ENCODE data around the gene LMTK2. TPM values are rescaled to one million over a fixed set of nuclear protein-coding genes. Genes with fewer than 3 reads are reported as not detected.

Gene LMTK2
- total RNA-seq, 2 experiments from 2014 or later = 10.0 to 17.5 TPM

DNA sequence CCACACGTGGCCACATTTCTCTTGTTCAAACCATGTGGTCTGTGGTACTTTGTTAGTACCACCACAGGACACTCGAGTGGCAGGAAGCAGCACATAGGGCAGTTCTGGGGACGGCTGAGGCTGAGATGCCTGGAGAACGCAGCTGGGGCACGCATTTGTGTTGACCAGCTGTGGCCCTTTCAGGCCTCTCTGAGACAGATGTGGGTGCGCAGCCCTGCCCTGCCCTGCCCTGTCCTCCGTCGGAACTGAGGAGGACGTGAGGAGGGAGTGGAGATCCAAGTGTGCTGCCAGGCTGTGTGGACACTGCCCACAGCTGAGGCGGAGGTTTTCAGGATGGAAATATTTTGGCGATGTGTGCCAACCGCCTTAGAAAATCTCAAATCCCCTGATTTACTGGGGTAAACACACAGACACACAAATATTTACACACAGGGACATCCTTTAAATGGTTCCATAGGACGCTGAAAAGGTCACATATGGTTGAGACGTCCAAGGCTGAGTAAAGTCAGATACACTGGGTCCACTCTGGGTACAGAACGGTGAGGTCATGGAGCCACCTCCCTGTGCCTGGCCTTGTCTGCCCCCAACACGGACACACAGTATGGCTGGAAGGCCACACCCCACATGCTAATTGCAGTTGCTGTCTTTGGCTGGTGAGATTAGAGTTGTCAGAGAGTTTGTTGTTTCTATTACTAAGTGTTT, 119.4 kb downstream of the LMTK2 start:
- no peak for TF ChIP-seq EZH2phosphoT487 (IDR thresholded peaks at IDR 0.05; ENCODE audit: borderline replicate concordance, low read depth, low read length)
- TF ChIP-seq, protein P1, sequence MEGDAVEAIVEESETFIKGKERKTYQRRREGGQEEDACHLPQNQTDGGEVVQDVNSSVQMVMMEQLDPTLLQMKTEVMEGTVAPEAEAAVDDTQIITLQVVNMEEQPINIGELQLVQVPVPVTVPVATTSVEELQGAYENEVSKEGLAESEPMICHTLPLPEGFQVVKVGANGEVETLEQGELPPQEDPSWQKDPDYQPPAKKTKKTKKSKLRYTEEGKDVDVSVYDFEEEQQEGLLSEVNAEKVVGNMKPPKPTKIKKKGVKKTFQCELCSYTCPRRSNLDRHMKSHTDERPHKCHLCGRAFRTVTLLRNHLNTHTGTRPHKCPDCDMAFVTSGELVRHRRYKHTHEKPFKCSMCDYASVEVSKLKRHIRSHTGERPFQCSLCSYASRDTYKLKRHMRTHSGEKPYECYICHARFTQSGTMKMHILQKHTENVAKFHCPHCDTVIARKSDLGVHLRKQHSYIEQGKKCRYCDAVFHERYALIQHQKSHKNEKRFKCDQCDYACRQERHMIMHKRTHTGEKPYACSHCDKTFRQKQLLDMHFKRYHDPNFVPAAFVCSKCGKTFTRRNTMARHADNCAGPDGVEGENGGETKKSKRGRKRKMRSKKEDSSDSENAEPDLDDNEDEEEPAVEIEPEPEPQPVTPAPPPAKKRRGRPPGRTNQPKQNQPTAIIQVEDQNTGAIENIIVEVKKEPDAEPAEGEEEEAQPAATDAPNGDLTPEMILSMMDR (conservative IDR thresholded peaks at IDR 0.05; ENCODE audit: low read length) = no peak
- DNase-seq (ENCODE audit: low spot score) = no peak
- no peak overlapping the region for H2AFZ ChIP-seq (ENCODE audit: low read length)
- CTCF ChIA-PET (ENCODE audit: unreplicated experiment) = no interaction called here
- no peaks in the 10 kb centered on the region for H3K9me2 ChIP-seq (ENCODE audit: insufficient read depth, low read length)
- H3K79me2 ChIP-seq (ENCODE audit: insufficient read depth, low read depth, low read length) = no peaks in the 10 kb centered on the region
- H3K4me3 ChIP-seq (ENCODE audit: low read depth, low read length, poor library complexity, severe bottlenecking) = no peak overlapping the region
- peaks cover 8% of the 10 kb centered on the region; the same call in 1 of the 2 replicates for H3K36me3 ChIP-seq (ENCODE audit: insufficient read depth, low read length)
- H3K27ac ChIP-seq (ENCODE audit: low read depth, low read length, poor library complexity, severe bottlenecking) = no peak overlapping the region
- H3K4me1 ChIP-seq (ENCODE audit: insufficient read depth, low read length, poor library complexity, severe bottlenecking) = no peaks in the 10 kb centered on the region
- no peak overlapping the region for H3K4me2 ChIP-seq (ENCODE audit: low read length)
- no peaks in the 10 kb centered on the region for H4K20me1 ChIP-seq (ENCODE audit: insufficient read depth, low read length)
- no TSS peak for BruUV-seq (replicated peaks)
- no peaks in the 10 kb centered on the region for H3K9me3 ChIP-seq (ENCODE audit: low read length)
- POLR2A ChIA-PET = no interaction called here
- intact Hi-C loops (cut with micrococcal nuclease; ENCODE audit: unreplicated experiment) = no loop called here

DNA sequence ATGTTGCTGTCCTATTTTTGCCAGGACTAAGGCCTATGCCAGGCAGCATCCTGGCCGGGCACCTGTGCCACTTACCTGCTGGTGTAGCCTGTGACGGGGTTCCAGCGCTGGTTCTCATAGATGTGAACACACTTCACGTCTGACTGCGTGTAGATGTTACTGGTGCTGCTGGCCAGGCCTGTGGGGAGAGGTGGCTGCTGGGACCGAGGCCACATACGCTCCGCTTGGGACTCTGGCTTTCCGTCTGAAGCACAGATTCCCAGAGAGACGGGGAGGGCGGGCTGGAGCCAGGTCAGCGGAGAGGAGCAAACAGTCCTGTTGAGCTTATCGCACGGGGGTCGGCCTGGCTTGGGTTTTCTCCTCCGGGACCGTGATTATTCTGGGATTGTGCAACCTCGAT, 121.3 kb downstream of the LMTK2 start:
- H3K4me3 ChIP-seq (ENCODE audit: low read depth, low read length, poor library complexity, severe bottlenecking) = no peak overlapping the region
- DNase-seq (ENCODE audit: low spot score) = no peak
- no peaks in the 10 kb centered on the region for H3K4me1 ChIP-seq (ENCODE audit: insufficient read depth, low read length, poor library complexity, severe bottlenecking)
- no peak overlapping the region for H3K27ac ChIP-seq (ENCODE audit: low read depth, low read length, poor library complexity, severe bottlenecking)
- POLR2A ChIA-PET = no interaction called here
- no peak for TF ChIP-seq EZH2phosphoT487 (IDR thresholded peaks at IDR 0.05; ENCODE audit: borderline replicate concordance, low read depth, low read length)
- TF ChIP-seq, protein P1 (conservative IDR thresholded peaks at IDR 0.05; ENCODE audit: low read length) = no peak
- no peaks in the 10 kb centered on the region for H3K9me2 ChIP-seq (ENCODE audit: insufficient read depth, low read length)
- H3K36me3 ChIP-seq (ENCODE audit: insufficient read depth, low read length) = no peaks in the 10 kb centered on the region
- CTCF ChIA-PET (ENCODE audit: unreplicated experiment) = no interaction called here
- no peak overlapping the region for H3K4me2 ChIP-seq (ENCODE audit: low read length)
- H2AFZ ChIP-seq (ENCODE audit: low read length) = no peak overlapping the region
- H3K9me3 ChIP-seq (ENCODE audit: low read length) = no peaks in the 10 kb centered on the region
- no peaks in the 10 kb centered on the region for H4K20me1 ChIP-seq (ENCODE audit: insufficient read depth, low read length)
- no TSS peak for BruUV-seq (replicated peaks)
- intact Hi-C loops (cut with micrococcal nuclease; ENCODE audit: unreplicated experiment) = no loop called here
- H3K79me2 ChIP-seq (ENCODE audit: insufficient read depth, low read depth, low read length) = no peaks in the 10 kb centered on the region

DNA sequence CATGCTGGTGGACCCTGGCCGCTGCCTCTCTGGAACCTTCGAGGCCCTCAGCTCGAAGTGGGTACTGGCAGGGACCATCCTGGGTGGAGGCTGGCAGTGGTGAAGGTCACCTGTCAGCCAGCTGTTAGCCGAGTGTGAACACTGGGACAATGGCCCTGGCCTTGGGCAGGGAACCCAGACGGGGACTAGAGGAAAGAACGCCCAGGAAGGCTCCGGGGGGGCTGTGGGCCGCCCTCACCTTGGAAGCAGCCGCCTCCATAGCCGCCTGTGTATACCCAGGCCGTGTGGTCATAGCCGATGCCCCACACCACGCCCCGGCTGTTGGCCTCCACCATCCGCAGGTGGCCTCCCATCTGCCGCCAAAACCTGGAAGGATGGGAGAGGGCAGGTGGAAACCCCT, 122.1 kb downstream of the LMTK2 start:
- POLR2A ChIA-PET = no interaction called here
- DNase-seq (ENCODE audit: low spot score) = no peak
- no peak overlapping the region for H3K4me2 ChIP-seq (ENCODE audit: low read length)
- no peaks in the 10 kb centered on the region for H3K79me2 ChIP-seq (ENCODE audit: insufficient read depth, low read depth, low read length)
- TF ChIP-seq, protein P1 (conservative IDR thresholded peaks at IDR 0.05; ENCODE audit: low read length) = no peak
- TF ChIP-seq EZH2phosphoT487 (IDR thresholded peaks at IDR 0.05; ENCODE audit: borderline replicate concordance, low read depth, low read length) = no peak
- CTCF ChIA-PET (ENCODE audit: unreplicated experiment) = no interaction called here
- no peaks in the 10 kb centered on the region for H4K20me1 ChIP-seq (ENCODE audit: insufficient read depth, low read length)
- H3K9me3 ChIP-seq (ENCODE audit: low read length) = no peaks in the 10 kb centered on the region
- no peak overlapping the region for H3K27ac ChIP-seq (ENCODE audit: low read depth, low read length, poor library complexity, severe bottlenecking)
- no TSS peak for BruUV-seq (replicated peaks)
- H3K36me3 ChIP-seq (ENCODE audit: insufficient read depth, low read length) = no peaks in the 10 kb centered on the region
- H2AFZ ChIP-seq (ENCODE audit: low read length) = no peak overlapping the region
- intact Hi-C loops (cut with micrococcal nuclease; ENCODE audit: unreplicated experiment) = no loop called here
- no peaks in the 10 kb centered on the region for H3K9me2 ChIP-seq (ENCODE audit: insufficient read depth, low read length)
- no peak overlapping the region for H3K4me3 ChIP-seq (ENCODE audit: low read depth, low read length, poor library complexity, severe bottlenecking)
- H3K4me1 ChIP-seq (ENCODE audit: insufficient read depth, low read length, poor library complexity, severe bottlenecking) = no peaks in the 10 kb centered on the region

All from OCI-LY7 (cell line).